MCF 10A (cell line): ENCODE results near the gene TUBG1. TPM values are rescaled to one million over a fixed set of nuclear protein-coding genes. Genes with fewer than 3 reads are reported as not detected.

Experiments
- BruUV-seq: library from RNA; stranded (reverse); fragments of 400-500 nt; replicated peaks from 2 replicates; lab custom pipeline; 2021; lab: Mats Ljungman, UMichigan
- CTCF ChIA-PET: fragments of 300-600 bp; sonication (Branson Sonifier 250); formaldehyde crosslinking; extraction: SDS; loops from one replicate; lab custom pipeline; 2021; ENCODE audit warnings: antibody characterized with exemption, inconsistent platforms; lab: Yijun Ruan, JAX
- POLR2A ChIA-PET: fragments of 300-600, 350-650 bp; sonication (Branson Sonifier 250); formaldehyde crosslinking; extraction: SDS; loops from one replicate; lab custom pipeline; 2020; ENCODE audit warnings: antibody characterized with exemption, inconsistent platforms; lab: Yijun Ruan, JAX
- DNase-seq: peaks from one replicate; pipeline ENCODE4 v3.0.0-alpha.2; 2018; ENCODE audit not compliant: unreplicated experiment
- H3K27ac Mint-ChIP-seq: one replicate; pipeline ENCODE4 v1.8.0; 2022; ENCODE audit warnings: mild to moderate bottlenecking, low read depth, mixed read lengths; ENCODE audit not compliant: unreplicated experiment
- H3K27me3 Mint-ChIP-seq: one replicate; pipeline ENCODE4 v1.8.0; 2022; ENCODE audit warnings: mixed read lengths; ENCODE audit not compliant: insufficient read depth, unreplicated experiment
- H3K36me3 Mint-ChIP-seq: one replicate; pipeline ENCODE4 v1.8.0; 2022; ENCODE audit warnings: mild to moderate bottlenecking, moderate library complexity, mixed read lengths; ENCODE audit not compliant: insufficient read depth, unreplicated experiment
- H3K4me1 Mint-ChIP-seq: one replicate; pipeline ENCODE4 v1.8.0; 2022; ENCODE audit warnings: mixed read lengths; ENCODE audit not compliant: insufficient read depth, unreplicated experiment
- H3K4me3 Mint-ChIP-seq: one replicate; pipeline ENCODE4 v1.8.0; 2022; ENCODE audit warnings: mild to moderate bottlenecking, moderate library complexity, mixed read lengths; ENCODE audit not compliant: unreplicated experiment
- H3K9me3 Mint-ChIP-seq: one replicate; pipeline ENCODE4 v1.8.0; 2022; ENCODE audit warnings: mixed read lengths; ENCODE audit not compliant: unreplicated experiment
- intact Hi-C: fragments of 100-400 bp; cut with micrococcal nuclease; formaldehyde crosslinking; loops from 2 replicates; pipeline ENCODE4 v1.14.1; 2022
- total RNA-seq: library from RNA; stranded (reverse); gene quantifications from 2 replicates; pipeline ENCODE4 v1.2.3, GENCODE V29; 2022
- TF ChIP-seq, protein P1 (sequence below): fragments of 200-600 bp; IDR thresholded peaks from one replicate; pipeline ENCODE4 v1.8.0; 2022; ENCODE audit warnings: antibody characterized with exemption, mild to moderate bottlenecking; ENCODE audit not compliant: unreplicated experiment

Gene TUBG1
- total RNA-seq, 1 experiment from 2014 or later: 60.2 TPM

DNA sequence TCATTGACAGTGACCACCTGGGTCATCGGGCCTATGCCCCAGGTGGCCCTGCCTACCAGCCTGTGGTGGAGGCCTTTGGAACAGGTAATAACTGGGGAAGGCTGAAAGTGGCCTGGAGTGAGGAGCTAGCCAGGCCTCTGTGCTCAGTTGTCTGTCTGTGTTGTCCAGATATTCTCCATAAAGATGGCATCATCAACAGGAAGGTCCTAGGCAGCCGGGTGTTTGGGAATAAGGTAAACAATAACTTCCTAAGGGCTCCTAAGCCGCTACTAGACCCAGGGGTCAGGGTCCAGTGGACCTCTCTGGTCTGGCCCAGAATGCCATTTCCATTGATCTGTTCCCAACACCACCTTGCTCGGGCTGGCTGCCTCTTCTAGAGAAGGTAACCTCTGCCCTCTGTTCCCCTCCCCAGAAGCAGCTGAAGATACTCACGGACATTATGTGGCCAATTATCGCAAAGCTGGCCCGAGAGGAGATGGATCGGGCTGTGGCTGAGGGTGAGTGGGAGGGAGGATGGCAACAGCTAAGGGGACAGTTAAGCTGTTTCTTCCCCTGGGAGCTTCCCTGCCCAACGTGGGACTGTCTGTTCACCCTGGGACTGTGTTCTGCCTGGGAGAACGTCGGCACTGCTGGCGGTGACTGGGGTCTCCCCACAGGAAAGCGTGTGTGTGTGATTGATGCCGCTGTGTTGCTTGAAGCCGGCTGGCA is 44.5 kb upstream of the TUBG1 start:
- Mint-ChIP-seq H3K4me3 (peak overlapping the region; percentile 94), H3K4me1 (peaks cover 18% of the 10 kb centered on the region), H3K27me3 (no peaks in the 10 kb centered on the region), H3K36me3 (peaks cover 27% of the 10 kb centered on the region), H3K27ac (no peak overlapping the region), H3K9me3 (no peaks in the 10 kb centered on the region)
- intact Hi-C loops: no loop called here
- TF ChIP-seq, protein P1, sequence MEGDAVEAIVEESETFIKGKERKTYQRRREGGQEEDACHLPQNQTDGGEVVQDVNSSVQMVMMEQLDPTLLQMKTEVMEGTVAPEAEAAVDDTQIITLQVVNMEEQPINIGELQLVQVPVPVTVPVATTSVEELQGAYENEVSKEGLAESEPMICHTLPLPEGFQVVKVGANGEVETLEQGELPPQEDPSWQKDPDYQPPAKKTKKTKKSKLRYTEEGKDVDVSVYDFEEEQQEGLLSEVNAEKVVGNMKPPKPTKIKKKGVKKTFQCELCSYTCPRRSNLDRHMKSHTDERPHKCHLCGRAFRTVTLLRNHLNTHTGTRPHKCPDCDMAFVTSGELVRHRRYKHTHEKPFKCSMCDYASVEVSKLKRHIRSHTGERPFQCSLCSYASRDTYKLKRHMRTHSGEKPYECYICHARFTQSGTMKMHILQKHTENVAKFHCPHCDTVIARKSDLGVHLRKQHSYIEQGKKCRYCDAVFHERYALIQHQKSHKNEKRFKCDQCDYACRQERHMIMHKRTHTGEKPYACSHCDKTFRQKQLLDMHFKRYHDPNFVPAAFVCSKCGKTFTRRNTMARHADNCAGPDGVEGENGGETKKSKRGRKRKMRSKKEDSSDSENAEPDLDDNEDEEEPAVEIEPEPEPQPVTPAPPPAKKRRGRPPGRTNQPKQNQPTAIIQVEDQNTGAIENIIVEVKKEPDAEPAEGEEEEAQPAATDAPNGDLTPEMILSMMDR: no peak
- ChIA-PET CTCF (interaction anchor here (0.6 to 1.2 kb wide), 5 partner anchors 11 to 188 kb away, joined by 3 to 5 read pairs (median 4); no protein-coding TSS in a partner anchor), POLR2A (interaction anchor here (0.7 to 6.2 kb wide), 4 partner anchors 12 to 364 kb away, joined by 3 to 51 read pairs (median 3); partner anchors contain the start of genes BECN1 and PSMC3IP)
- DNase-seq: no peak
- BruUV-seq: no TSS peak

DNA sequence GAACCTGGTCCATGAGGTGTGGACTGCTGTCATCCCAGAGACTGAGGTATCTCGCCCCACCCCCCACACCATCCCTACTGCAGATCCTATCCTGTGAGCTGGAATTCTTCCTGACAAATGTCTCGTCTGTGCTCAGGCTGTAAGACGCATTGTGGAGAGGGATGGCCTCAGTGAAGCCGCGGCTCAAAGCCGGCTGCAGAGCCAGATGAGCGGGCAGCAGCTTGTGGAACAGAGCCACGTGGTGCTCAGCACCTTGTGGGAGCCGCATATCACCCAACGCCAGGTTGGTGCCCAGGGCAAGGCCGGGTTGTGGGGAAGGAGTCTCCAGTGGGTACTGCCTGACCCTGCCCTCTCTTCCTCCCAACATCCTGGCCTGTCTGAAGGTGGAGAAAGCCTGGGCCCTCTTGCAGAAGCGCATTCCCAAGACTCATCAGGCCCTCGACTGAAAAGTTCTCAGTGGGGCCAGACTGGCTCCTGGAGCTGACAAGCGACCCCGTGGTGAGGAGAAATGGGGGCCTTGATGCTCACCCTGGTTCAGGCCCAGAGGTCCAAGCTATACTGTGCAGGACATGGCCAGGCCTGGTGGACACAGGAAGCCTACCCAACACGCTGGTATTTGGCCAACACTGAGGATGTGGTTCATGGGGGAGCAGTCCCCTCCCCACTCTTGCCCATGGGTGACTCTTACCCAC is 43.8 kb upstream of the TUBG1 start:
- POLR2A ChIA-PET: interaction anchor here (1.1 to 6.2 kb wide), 3 partner anchors 11 to 22 kb away, joined by 3 to 51 read pairs (median 8); partner anchors contain the start of gene PSMC3IP
- Mint-ChIP-seq H3K36me3 (peaks cover 34% of the 10 kb centered on the region), H3K4me3 (no peak overlapping the region), H3K4me1 (peaks cover 18% of the 10 kb centered on the region), H3K9me3 (no peaks in the 10 kb centered on the region), H3K27me3 (no peaks in the 10 kb centered on the region), H3K27ac (no peak overlapping the region)
- no TSS peak for BruUV-seq
- TF ChIP-seq, protein P1: no peak
- CTCF ChIA-PET: interaction anchor here (0.5 to 1.2 kb wide), 3 partner anchors 39 to 546 kb away, joined by 3 to 5 read pairs (median 4); no protein-coding TSS in a partner anchor
- intact Hi-C loops: no loop called here
- DNase-seq: no peak

DNA sequence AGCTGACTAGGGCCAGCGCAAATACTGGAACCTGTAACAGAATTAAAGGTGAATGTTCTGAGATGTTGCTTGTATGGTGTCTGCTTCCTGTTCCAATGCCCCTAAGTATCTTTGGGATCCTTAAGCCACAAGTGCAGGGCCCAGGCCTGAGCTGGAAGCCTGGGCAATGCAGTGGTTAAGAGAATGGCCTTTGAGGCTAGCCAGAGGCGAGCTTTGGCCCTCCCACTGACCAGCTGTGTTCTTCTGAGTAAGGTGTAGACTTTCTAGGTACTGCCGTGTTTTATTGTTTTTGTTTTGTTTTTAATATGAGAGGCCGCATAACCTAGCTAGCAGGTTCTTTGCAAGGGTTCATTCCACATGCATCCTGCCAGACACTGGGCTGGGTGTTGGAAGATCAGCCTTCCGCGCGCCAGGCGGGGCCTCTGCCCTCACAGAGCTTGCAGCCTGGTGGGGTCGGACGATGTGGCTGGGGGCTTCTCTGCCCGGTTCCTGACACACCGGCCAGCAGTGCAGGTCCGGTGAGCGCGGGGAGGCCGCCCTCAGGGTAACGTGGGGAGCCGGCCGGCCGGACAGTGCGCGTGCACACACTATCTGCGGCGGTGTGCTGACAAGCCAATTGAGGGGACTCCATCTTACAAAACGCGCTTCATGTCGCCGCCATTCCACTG is 43.1 kb upstream of the TUBG1 start:
- Mint-ChIP-seq H3K36me3 (peaks cover 40% of the 10 kb centered on the region), H3K9me3 (no peaks in the 10 kb centered on the region), H3K27me3 (no peaks in the 10 kb centered on the region), H3K4me1 (peaks cover 18% of the 10 kb centered on the region), H3K27ac (no peak overlapping the region), H3K4me3 (peak overlapping the region; percentile 79)
- TF ChIP-seq, protein P1: no peak
- DNase-seq: no peak
- ChIA-PET CTCF (interaction anchor here (0.5 to 4.0 kb wide), 5 partner anchors 12 to 1045 kb away, joined by 3 to 17 read pairs (median 4); partner anchors contain the start of gene PSMC3IP), POLR2A (interaction anchor here (1.2 to 6.2 kb wide), 3 partner anchors 11 to 30 kb away, joined by 8 to 51 read pairs (median 10); partner anchors contain the start of genes NAGLU and PSMC3IP)
- no TSS peak for BruUV-seq
- intact Hi-C loops: no loop called here
